ENCODE results near the gene EIF4ENIF1. TPM values are rescaled to one million over a fixed set of nuclear protein-coding genes. Genes with fewer than 3 reads are reported as not detected.

EIF4ENIF1 gene
- total and polyA plus RNA-seq, 9 of the 15 experiments (the other 6 are each of a cell fraction or from before 2014, with no cell fraction given): 2.5 to 24.9 (median 15.8) TPM

- TF ChIP-seq ELK1 (CRISPR knock-in tag; IDR thresholded peaks at IDR 0.05) (no peak), ZBTB8A (IDR thresholded peaks at IDR 0.05; ENCODE audit: partially characterized antibody) (no peak), CAMTA2 (CRISPR knock-in tag; conservative IDR thresholded peaks at IDR 0.05) (no peak), BMI1 (IDR thresholded peaks at IDR 0.05; ENCODE audit: low read length) (no peak), MBD1 (CRISPR knock-in tag; IDR thresholded peaks at IDR 0.05) (no peak), YBX1 (IDR thresholded peaks at IDR 0.05) (no peak), HEY1 (CRISPR knock-in tag; IDR thresholded peaks at IDR 0.05; ENCODE audit: borderline replicate concordance) (no peak), MLX (CRISPR knock-in tag; conservative IDR thresholded peaks at IDR 0.05) (no peak), ZFX (CRISPR knock-in tag; IDR thresholded peaks at IDR 0.05) (peak; percentile 68), ZHX1 (conservative IDR thresholded peaks at IDR 0.05; ENCODE audit: low read length) (no peak), KAT2B (IDR thresholded peaks at IDR 0.05; ENCODE audit: low read depth, low read length) (no peak), ZNF449 (CRISPR knock-in tag; IDR thresholded peaks at IDR 0.05) (no peak), ZNF778 (CRISPR knock-in tag; IDR thresholded peaks at IDR 0.05) (no peak), HDAC2 (IDR thresholded peaks at IDR 0.05) (no peak), NFATC3 (IDR thresholded peaks at IDR 0.05) (no peak), FUS (optimal IDR thresholded peaks at IDR 0.05; ENCODE audit: low read depth, low read length) (no peak), ZNF57 (CRISPR knock-in tag; IDR thresholded peaks at IDR 0.05) (no peak), ESRRA (IDR thresholded peaks at IDR 0.05; ENCODE audit: borderline replicate concordance, low read depth) (no peak; the same call in 1 of the 2 replicates), TFE3 (CRISPR knock-in tag; IDR thresholded peaks at IDR 0.05) (no peak)
Observed at GRCh38 chr22:31489632-31490495, at the start of gene EIF4ENIF1 (continued).
